ENCODE results near the gene SCGB1C2.
A peak's percentile ranks its signal among the peaks of the same experiment; 100 is the strongest.

The SCGB1C2 gene

DNA sequence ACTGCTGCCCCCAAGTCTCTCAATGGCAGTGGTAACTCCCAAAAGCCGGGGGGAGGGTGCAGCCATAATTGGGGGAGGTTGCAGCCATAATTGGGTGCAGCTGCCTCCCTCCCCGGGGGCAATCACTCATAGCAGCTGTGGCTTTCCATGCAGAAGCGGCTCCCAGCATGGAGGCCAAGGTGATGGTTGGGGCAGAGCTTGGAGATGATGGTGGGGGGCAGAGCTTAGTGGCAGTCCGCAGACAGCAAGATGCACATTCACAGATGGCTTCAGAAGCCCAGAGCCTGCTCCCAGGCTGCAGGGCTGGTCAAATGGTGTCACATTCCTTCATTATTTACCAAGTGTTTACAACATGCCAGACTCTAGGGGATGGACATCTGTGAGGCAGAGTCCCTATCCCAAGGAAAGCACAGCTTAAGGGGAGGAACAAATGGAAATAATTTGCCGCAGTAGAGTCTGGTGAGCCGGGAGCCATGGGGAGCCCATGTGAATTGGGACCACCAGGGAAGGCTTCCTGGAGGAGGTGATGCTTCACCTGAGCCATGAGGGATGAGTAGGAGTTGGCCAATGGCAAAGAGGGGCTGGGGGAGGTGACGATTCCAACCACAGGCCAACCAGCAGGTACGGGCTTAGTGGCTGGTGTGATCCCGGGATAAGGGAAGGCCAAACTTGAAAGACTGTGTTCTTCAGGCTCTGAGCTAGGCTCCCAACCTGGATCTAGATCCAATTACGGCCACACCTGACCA is 36.0 kb downstream of the SCGB1C2 start:
- DNase-seq: no peak

DNA sequence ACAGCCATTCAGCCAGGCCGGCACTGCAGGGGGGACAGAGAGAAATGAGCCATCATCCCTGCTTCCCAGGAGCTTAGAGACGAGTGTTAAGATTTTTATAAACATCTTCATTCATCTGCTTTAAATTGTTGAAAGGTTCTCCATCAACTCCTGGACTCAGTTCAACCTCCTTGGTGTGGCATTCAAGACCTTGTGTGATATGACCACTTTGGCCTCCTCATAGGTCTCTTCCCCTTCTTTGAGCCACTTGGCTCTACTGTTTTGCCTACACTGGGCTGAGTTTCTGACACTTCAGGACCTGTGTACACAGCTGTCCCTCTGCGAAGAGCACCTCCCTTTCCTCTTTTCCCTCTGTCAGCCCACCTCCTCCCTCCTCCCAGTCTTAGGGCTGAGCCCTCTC is 39.8 kb downstream of the SCGB1C2 start:
- no peak for DNase-seq

- no peak for DNase-seq
Measured at GRCh38 chr17:177762-178161, 40.4 kb downstream of the SCGB1C2 start.

DNA sequence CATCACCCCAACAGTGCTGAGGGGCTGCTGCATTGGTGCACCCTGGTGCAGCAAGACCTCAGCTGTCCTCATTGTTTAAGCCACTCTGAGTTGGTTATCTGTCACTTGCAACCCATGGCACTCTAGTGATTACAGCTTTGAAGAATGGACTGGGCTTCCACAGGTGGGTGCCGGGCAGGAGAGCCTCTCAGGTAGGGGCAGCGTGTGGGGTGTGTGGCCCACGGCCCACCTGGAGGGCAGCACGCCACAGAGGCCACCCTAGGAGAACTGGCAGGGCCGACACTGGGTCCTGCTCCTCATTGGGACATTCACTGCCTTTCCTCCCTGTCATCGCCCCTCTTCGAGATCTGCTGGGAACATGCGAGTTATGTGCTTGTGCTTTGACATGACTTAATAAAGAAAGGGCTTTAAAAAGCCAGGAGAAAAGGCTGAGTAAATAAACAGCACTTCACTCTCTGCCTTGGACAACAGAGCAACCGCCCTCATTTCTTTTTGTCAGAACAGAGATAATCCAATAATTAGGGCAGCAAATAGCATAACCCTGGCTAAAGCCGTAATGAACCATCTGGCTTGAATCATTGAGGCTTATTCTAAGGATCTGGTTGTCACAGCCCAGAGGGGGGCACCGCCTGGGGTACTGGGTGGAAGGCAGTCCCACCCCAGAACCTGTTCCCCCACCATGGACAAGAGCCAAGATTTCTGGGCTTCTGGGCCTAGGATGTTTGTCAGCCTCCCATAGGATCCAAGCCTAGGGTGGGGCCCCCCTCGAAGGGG is 41.1 kb downstream of the SCGB1C2 start:
- DNase-seq: no peak

- DNase-seq: no peak
Measured at GRCh38 chr17:179066-179432, 41.7 kb downstream of the SCGB1C2 start.

GRCh38 chr17:179781-180380 is 42.5 kb downstream of the SCGB1C2 start:
- no peak for DNase-seq

DNA sequence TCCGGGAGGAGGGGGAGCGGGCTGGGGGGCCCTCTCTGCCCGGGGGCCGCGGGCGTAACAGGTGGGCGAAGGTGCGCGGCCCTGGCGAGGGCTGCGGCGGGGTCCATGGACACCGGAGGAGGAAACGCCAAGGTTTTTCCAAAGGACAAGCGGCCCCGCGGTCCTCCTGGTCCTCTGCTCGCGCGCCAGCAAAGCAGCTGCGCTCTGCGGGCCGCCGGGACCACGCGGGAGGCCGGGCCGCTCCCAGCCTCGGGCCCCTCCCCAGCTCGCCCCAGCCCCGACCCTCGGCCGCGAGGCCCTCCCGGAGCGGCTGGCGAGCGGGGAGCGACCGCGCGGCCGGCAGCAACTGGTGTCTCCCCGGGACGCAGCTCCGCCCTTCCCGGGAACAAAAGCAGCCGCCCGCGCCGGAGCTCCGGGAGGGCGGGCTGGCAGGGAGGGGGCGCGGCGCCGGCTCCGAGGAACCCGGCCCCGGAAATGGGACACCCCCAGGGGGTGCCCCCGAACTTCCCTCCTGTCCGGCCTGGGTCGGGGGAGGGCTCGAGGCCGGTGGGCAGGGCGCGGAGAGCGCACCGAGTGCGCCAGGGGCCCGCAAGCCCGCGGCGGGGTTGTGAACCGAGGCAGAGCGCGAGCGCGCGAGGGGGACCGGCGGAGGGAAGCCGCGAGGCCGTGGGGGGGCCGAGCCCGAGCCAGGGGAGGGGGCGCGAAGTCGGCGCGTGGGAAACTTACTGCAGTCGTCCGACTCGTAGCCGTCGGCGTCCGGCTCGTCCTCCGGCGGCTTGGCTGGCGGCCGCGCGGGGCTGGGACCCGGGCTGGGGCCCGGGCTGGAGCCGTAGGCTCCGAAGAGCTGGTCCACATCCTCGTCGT is 43.2 kb downstream of the SCGB1C2 start:
- DNase-seq: no peak

DNA sequence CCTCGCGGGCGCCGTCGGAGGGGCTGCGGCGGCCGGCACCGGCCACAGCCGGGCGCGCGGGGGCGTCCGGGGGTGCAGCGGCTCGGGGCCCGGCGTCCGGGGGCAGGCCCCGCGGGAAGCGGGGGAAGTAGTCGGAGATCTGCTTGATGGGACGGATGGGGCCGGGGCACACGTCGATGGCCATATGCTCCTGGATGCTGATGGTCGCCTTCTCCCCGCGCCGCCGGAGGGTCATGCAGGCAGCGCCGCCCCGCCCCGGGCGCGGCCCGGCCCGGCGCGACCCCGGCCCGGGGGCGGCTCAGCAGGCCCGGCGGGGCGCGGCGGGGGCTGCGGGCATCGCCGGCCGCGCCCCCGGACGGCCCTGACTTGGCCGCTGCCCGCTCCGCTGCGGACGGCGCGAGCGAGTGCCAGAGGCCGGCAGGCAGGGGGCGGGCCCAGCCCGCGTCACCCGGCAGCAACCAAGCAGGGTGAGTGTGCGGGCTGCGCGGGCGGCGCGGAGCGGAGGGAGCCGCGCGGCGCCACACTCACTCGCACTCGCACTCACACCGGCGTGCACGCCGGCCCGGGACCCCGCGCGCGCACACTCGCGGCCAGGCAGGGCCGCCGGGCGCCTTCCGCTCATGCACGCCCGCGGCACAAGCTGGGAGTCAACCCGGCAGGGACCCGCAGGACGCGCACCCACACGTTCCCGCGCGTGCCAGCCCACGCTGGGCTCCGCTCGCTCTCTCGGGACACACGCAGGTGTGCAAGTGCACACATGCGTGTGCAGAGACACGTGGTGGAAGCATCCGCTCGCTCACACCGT is 44.1 kb downstream of the SCGB1C2 start, which contains the start of gene DOC2B:
DOC2B (minus strand) TSS at position 406 of the 805 bp plus-strand sequence; CDS start at position 235, 171 bp downstream.
- no peak for DNase-seq

DNA sequence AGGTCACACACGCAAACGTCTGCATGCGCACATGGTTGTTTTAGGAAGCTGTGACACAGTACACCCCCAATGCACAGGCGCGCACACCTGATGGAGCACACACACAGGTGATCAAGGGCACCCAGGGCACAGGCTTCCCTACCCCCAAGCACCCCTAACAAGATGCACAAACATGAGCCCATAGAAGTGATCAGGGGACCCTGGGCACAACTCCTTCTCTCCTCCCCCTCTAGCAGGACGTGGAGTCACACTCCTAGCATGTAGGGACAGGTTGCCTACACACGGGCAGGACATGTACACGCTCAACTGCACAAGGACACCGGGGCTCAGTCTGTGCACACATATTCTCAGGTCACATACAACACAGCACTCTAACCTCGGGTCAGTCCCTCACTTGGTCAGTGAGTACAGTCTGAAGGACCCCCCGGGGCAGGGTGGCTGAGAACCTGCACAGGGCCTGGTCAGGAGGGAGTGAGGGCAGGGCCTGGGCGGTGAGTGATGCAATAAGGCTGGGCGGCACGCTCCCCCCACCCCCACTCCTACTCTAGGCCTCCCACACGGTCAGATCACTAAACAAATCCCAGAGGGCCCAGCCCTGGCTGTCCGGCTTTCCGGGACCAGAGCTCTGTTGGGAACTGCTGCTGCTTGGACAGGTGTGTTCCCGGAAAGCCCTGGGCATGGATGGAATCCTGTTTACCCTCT is 44.8 kb downstream of the SCGB1C2 start:
- DNase-seq: no peak

DNA sequence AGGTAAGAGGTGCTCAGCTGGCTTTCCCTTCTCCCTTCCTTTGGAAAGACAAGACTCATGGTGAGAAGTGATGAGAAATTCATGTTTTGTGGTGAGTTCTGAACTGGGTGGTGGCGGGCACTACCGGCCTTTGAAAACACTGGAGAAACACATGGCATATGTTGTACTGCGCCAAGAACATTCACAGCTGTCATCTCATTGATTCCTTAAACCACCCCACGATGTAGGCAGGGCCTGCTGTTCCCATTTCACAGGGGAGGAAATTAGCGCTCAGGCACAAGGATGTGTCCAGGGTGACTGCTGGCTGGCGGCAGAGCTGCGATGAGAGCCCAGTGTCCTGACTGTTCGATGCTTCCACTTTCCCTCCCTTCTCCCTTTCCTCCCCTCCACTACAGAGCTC is 45.7 kb downstream of the SCGB1C2 start:
- no peak for DNase-seq

GRCh38 chr17:185445-186138 is 48.2 kb downstream of the SCGB1C2 start:
- peak; percentile 16 for DNase-seq

DNA sequence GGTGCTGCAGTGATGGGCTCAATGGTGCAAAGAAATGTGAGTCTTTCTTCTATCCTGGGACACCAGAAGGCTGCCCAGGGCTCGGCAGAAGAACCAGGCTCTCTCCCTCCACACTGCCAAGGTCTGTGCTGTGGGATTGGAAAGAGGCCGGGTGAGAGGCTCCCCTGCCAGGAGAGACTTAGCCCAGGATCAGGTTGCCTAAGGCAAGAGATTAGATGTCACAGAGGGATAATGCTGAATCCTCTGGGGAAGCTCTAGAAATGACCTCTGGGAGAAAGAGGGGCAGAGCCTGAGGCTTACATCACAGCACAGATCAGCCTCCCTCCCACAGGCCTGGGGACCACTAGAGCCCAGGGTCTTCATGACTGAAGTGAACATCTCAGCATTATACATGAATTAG is 49.8 kb downstream of the SCGB1C2 start:
- no peak for DNase-seq

Measured in CD4-positive, alpha-beta T cell treated with Interleukin-4 for 4 hours (primary cell).